GM19351 (cell line): ENCODE measurements around the gene ZDHHC14.
"Not testable (repeated sequence)": the region's sequence is repeated elsewhere in the genome, so short reads cannot be mapped to it uniquely, and the experiment has no call there.

Experiments used
- ATAC-seq: cut with Tn5 transposase; IDR thresholded peaks from one replicate; pipeline ENCODE4 v1.9.1; 2021; ENCODE audit warnings: mild to moderate bottlenecking, moderate library complexity; ENCODE audit not compliant: unreplicated experiment

The ZDHHC14 gene

GRCh38 chr6:157380779-157381561 lies at the start of gene ZDHHC14:
Gene ZDHHC14 (plus strand): TSS chr6:157381190.
- ATAC-seq = peak; percentile 72

GRCh38 chr6:157332813-157333212 lies 48.2 kb upstream of the ZDHHC14 start:
- ATAC-seq = no peak

- ATAC-seq = no peak
Measured at GRCh38 chr6:157333537-157333936, 47.5 kb upstream of the ZDHHC14 start.

DNA sequence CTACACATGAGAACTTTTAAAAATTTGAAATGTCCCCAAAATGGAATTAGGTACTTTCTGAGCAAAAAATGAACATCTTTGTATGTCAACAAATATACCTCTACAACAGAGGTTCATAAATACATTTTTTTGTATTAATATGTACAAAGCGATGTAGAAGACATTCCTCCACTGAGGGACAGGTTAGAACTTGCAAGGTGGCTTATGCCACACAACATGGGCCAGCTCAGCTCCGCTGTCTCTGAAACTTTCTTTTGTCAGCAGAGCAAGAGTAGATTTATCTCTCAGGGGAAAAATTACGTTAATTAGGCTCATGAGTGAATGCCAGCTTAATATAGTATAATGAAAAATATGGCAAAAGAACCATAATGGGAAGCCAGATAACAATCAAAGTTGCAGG lies 47.0 kb upstream of the ZDHHC14 start:
- ATAC-seq = no peak

DNA sequence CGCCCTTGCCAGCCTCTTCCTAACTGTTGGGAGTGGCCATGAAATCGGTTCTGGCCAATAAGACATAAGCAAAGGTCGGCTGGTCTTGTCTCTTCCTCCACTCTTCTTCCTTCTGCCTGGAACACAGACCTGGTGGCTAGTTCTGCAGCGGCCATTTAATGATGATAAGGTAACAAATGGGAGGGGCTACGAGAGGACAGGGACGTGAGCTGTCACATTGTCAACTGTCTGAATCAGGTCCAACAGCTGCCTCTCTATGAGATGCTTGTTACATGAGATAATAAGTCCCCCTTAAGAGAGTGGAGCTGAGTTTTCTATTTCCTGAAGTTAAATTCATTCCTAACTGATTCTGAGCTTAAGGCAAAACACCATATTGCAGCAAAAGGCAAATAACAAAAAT lies 45.2 kb upstream of the ZDHHC14 start:
- ATAC-seq = no peak

DNA sequence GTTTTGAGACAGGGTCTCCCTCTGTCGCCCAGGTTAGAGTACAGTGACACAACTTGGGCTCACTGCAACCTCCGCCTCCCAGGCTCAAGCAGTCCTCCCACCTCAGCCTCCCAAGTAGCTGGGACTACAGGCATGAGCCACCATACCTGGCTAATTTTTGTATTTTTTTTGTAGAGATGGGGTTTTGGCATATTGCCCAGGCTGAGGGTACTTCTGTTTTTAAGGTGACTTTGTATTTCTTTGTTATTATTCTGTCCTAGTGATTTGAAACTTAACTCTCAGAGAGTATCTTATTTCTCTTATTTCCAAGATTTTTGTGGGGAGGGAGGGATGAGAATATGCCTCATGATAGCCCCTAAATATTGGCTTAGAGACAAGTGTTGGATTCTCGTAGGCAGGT lies 43.7 kb upstream of the ZDHHC14 start:
- not testable (repeated sequence) for ATAC-seq

GRCh38 chr6:157337751-157338150 lies 43.2 kb upstream of the ZDHHC14 start:
- ATAC-seq = no peak

GRCh38 chr6:157339432-157339831 lies 41.6 kb upstream of the ZDHHC14 start:
- no peak for ATAC-seq

GRCh38 chr6:157343732-157344131 lies 37.3 kb upstream of the ZDHHC14 start:
- no peak for ATAC-seq

- no peak for ATAC-seq
Measured at GRCh38 chr6:157346373-157346772, 34.6 kb upstream of the ZDHHC14 start.

DNA sequence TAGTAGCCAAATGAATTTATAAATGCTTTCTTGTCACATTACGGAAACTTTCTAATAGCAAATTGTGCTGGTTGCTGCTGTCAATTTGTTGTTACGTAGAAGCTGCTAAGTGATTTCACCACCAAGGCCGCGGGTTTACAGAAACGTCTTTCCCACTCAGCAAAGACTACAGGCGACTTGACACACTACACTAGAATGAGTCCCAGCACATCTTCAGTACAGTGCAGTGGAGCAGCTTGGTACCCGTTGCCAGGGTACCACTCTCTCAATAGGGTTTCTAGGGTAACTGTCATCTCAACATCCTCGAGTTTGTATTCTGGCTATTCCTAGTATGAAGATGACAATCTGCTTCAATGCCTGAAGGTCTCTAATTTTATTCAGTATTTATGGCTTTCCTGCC lies 22.7 kb upstream of the ZDHHC14 start:
- no peak for ATAC-seq

- no peak for ATAC-seq
Measured at GRCh38 chr6:157361886-157362285, 19.1 kb upstream of the ZDHHC14 start.

DNA sequence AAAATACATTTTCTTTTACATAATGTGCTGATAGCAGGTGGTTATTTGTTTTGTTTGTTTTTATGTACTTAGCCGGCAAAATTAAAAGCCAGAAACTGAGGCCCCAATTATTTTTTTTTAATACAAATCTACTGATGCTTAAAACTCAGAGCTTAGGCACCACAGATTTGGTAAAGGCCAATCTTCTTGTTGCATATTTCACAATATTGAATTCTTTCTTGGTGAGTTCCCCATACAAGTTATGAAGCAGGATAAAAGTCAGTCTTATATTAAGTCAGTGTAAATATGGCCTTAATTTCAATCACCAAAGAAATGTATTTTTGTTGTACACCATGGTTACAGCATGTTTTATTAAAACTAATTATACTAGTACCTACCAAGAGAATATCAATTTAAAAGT lies 16.3 kb upstream of the ZDHHC14 start:
- ATAC-seq = no peak

- no peak for ATAC-seq
Measured at GRCh38 chr6:157366648-157367047, 14.3 kb upstream of the ZDHHC14 start.

DNA sequence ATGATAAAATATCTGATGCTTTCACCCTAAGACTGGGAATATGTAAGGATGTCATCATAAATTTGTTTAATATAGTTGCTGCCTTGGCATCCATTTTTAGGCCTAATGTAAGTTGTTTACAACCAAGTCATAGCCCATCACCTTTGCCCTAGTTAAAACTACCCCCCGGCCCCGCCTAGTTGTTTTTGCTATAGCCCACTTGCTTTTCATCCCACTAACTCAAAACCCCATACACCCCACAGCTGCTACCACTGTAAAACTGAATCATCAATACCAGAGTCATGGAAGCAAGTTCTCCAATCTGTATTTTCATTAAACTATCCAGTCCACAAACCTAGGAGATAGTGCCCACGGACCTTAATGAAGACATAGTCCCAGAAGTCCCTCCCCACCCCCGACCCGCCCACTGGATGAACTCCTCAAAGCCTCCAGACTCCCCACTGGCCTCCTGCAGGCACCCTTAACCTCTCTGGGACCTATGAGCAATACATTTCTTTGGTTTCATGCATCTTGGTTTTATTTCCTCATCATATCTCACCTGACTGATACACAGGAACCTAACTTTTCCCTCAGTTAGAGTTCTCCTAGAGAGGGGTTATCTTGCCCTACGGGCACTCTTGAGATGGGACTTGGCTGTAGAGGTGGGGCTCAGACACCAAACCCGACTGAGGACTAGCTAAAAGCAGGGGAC lies 12.5 kb upstream of the ZDHHC14 start:
- ATAC-seq = no peak

DNA sequence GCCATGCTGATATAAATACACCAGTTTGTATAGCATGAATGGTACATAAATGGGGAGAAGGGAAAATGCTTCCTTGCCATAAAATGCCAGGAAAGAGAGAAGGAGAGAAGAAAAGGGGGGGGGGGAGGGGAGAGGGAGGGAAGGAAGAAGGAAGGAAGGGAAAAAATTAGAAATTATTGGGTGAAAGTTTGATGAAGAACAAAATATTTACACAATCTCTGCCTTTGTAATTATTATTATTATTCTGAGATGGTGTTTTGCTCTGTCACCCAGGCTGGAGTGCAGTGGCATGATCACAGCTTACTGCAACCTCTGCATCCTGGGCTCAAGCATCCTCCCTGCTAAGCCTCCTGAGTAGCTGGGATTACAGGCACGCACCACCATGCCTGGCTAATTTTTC lies 10.2 kb upstream of the ZDHHC14 start:
- ATAC-seq = no peak

DNA sequence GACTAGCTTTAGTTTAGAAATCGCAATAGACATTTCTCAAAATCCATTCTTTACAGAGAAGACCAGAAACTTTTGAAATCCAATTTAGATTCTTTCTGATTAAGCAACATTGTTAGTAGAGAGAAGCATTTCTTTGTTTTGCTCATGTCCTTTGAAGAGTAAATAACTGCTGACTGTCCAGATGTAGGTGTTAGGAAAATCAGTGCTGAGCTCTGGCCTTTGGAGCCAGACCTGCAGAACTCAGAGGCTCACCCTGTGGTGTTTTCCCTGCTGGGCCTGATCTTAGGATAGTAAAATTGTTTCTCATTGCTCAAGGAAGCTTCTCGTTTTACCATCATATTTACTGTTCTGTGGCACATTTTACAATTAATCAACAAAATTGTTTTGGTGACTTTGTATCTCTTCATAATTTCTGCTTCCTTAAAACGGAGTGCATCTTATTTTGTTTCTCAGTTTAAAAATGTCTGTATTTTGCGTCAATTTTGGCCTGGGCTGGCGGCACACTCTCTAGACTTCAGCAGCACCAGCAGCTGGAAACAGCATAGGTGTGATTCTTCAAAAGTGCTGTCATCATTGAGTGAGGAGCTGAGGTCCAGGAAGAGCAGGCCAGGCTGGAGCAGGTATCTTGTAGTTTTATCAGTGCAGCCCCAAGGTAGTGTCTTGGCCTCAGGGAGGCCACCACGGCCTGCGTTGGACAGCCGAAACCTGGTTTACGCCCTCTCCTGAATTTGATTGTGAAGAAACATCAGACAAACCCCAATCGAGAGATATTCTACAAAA lies 8.3 kb upstream of the ZDHHC14 start:
- ATAC-seq = no peak

- no peak for ATAC-seq
Measured at GRCh38 chr6:157374889-157375443, 6.0 kb upstream of the ZDHHC14 start.

DNA sequence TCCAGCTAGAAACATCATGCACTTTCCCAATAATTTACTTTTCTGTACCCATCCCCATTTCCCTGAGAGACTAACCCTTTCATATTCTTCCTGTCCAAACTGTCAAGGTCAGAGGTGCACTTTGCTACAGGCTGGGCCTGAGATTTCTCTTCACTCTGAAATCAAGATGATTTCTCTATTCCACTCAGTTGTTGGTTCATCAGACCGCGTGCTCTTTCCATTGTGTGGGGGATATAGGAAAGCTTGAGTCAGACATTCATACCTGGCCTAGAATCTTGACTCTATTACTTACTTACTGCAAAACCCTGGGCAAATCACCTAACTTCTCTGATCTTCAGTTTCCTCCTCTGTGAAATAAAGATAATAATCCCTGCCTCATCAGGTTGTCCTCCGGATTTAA lies 4.7 kb upstream of the ZDHHC14 start:
- ATAC-seq = no peak

DNA sequence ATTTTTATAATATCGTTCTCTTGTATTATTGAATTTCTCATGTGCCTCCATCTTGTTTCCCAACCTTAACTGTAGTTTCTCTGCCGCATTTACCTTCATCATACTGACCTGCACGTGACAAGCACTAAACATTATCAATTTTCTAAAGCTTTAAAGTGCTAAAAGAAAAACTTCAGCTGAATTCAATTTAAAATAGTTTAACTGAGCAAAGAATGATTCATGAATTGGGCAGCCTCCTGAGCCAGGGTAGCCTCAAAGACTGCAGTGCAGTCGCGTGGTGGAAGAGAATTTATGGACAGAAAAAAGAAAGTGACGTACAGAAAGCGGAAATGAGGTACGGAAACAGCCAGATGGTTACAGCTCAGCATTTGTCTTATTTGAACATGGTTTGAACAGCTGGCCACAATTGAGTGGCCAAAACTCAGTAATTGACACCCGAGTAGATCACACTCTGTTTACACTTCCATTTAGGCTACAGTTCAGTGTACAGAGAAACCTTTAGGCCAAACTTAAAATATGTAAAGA lies 4.2 kb upstream of the ZDHHC14 start:
- no peak for ATAC-seq
